GM12875 (cell line): ENCODE results near the gene FAF1.

ENCODE experiments used
- H3K4me3 ChIP-seq: one replicate; pipeline ENCODE4 v1.5.1; 2011; ENCODE audit warnings: low read depth, low read length, control low read depth
- TF ChIP-seq, protein P1 (sequence below): IDR thresholded peaks from 2 replicates; pipeline ENCODE4 v1.5.1; 2011; ENCODE audit warnings: low read depth, mild to moderate bottlenecking, control low read depth, inconsistent platforms, low read length, moderate library complexity, borderline replicate concordance; ENCODE audit not compliant: insufficient read depth

Gene FAF1

GRCh38 chr1:50666849-50667248 is 293.2 kb downstream of the FAF1 start:
- H3K4me3 ChIP-seq, result no peak overlapping the region
- TF ChIP-seq, protein P1, sequence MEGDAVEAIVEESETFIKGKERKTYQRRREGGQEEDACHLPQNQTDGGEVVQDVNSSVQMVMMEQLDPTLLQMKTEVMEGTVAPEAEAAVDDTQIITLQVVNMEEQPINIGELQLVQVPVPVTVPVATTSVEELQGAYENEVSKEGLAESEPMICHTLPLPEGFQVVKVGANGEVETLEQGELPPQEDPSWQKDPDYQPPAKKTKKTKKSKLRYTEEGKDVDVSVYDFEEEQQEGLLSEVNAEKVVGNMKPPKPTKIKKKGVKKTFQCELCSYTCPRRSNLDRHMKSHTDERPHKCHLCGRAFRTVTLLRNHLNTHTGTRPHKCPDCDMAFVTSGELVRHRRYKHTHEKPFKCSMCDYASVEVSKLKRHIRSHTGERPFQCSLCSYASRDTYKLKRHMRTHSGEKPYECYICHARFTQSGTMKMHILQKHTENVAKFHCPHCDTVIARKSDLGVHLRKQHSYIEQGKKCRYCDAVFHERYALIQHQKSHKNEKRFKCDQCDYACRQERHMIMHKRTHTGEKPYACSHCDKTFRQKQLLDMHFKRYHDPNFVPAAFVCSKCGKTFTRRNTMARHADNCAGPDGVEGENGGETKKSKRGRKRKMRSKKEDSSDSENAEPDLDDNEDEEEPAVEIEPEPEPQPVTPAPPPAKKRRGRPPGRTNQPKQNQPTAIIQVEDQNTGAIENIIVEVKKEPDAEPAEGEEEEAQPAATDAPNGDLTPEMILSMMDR, result no peak

- TF ChIP-seq, protein P1, result no peak
These were observed 294.7 kb downstream of the FAF1 start for GRCh38 chr1:50665413-50665812.

GRCh38 chr1:50661626-50662025 is 298.4 kb downstream of the FAF1 start:
- no peak overlapping the region for H3K4me3 ChIP-seq
- TF ChIP-seq, protein P1, result no peak

More at GRCh38 chr1:50665413-50665812, 294.7 kb downstream of the FAF1 start:
- no peak overlapping the region for H3K4me3 ChIP-seq

DNA sequence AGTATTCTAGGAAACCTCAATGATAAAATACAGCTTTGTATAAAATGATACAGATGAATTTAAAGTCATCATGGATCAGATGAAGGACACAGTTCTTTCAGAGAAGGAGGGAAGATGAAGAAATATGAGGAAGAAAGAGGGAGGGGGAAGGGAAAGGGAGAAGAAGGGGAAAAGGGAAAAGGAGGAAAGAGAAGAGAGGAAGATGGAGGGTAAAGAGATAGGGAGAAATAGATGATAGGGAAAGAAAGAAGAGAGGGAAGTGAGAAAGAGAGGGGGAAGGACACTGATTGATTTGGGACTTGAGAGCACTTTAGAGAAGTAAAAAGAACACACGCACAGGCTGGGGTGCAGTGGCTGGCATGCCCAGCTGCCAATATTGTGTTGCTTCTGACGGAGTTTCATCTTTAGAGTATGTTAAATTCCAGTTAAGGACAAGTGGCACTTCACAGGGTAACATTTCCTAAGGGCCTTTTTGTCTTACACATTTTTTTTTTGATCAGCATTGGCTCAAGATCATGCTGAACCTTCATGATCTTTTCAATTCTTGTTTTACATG is 300.9 kb downstream of the FAF1 start:
- TF ChIP-seq, protein P1, result no peak
- no peak overlapping the region for H3K4me3 ChIP-seq

DNA sequence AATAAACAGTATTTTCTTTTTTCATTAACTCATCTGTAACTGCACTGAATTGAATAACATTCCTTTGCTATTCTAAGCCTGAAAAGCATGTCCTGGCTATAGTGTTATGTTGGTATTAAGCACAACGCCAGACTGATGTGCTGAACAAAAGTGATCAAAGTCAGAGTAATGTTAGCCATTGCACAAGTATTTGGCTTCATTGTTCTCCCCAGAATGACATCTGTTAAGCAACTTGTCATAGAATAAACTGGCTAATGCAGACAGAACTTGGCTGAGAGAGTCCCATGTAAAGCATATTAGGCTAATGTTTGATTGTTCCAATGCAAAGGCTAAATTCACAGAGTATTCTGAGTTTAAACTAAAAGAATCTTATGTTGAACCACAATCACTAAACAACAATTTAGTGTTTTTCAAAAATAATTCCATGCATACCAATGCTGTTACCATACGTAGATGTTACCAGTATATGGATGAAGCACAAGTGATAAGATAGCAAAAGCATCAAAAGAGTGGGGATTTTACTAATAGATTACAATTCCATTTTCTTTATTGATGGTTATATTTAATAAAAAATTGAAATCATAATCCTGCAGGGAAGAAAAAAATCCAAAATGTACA is 301.5 kb downstream of the FAF1 start:
- TF ChIP-seq, protein P1, result no peak
- H3K4me3 ChIP-seq, result no peak overlapping the region

- TF ChIP-seq, protein P1, result no peak
- no peak overlapping the region for H3K4me3 ChIP-seq
These were observed 303.1 kb downstream of the FAF1 start for GRCh38 chr1:50656931-50657330.
